Body of pancreas (tissue), 4 donors: ENCODE results near the gene EXOC3. TPM values are rescaled to one million over a fixed set of nuclear protein-coding genes. Genes with fewer than 3 reads are reported as not detected.

Experiments
- ATAC-seq: fragments of 150-250 bp; one replicate; pipeline ENCODE4 v1.9.1; 2016
- DNase-seq, 4 donors: peaks; one replicate each; pipeline ENCODE4 v3.0.0-alpha.2; 2019
- H3K27ac ChIP-seq, 4 donors: fragments of 200-600 bp; sonication (generic); 1 replicate in 3 of 4; 2 replicates in 1 of 4; pipeline versions ENCODE4 v1.5.1 to v1.6.1; 2016 to 2019; ENCODE audit warnings: mild to moderate bottlenecking in 1 of 4, mixed read lengths in 1 of 4, moderate library complexity in 1 of 4
- H3K27me3 ChIP-seq, 2 donors: fragments of 200-600 bp; sonication (generic); one replicate each; pipeline ENCODE4 v1.6.0; 2016; ENCODE audit warnings: mild to moderate bottlenecking in 1 of 2
- H3K36me3 ChIP-seq, 2 donors: fragments of 200-600 bp; sonication (generic); replicated peaks in 1 of 2; 2 replicates each; pipeline ENCODE4 v1.5.1; 2016; ENCODE audit warnings: low read depth in 2 of 2; ENCODE audit not compliant: insufficient read depth in 1 of 2
- H3K4me1 ChIP-seq: fragments of 200-600 bp; sonication (generic); one replicate; pipeline ENCODE4 v1.6.0; 2016
- H3K4me3 ChIP-seq, 2 donors: fragments of 200-600 bp; sonication (generic); 1 replicate in 1 of 2; 2 replicates in 1 of 2; pipeline ENCODE4 v1.5.1; 2016 to 2019
- H3K9me3 ChIP-seq, 3 donors: fragments of 200-600 bp; sonication (generic); 1 replicate in 2 of 3; 2 replicates in 1 of 3; pipeline ENCODE4 v1.5.1; 2016
- POLR2A ChIP-seq, 3 donors: fragments of 450-650 bp; IDR thresholded peaks; one replicate each; pipeline ENCODE4 v1.6.1; 2016; ENCODE audit warnings: antibody characterized with exemption in 3 of 3, mild to moderate bottlenecking in 2 of 3
- WGBS, 2 donors: methylation state at CpG; one replicate each; pipeline ENCODE4 v1.1.5; 2017; 5-methylcytosine and 5-hydroxymethylcytosine counted together
- intact Hi-C: fragments of 100-400 bp; cut with DNase I; formaldehyde crosslinking; loops from one replicate; pipeline ENCODE4 v1.15.1; 2023
- total RNA-seq, 2 donors: library from RNA; depleted of rRNA; stranded (reverse); fragments of >200 nt; gene quantifications; one replicate each; pipeline ENCODE4 v1.1.0, GENCODE V29; 2016
- TF ChIP-seq, protein P1 (sequence below), 7 experiments: fragments of 450-650 bp in 4 of 7; fragments of 200-600 bp in 3 of 7; sonication (generic) in 3 of 7; IDR thresholded peaks; one replicate each; pipeline ENCODE4 v1.5.1; 2016 to 2019; ENCODE audit warnings: antibody characterized with exemption in 7 of 7

EXOC3 gene
- total RNA-seq, 2 donors from 2014 or later = 32.2 to 79.1 TPM

- ATAC-seq (no peak), DNase-seq (no peak)
- intact Hi-C loops = loop anchor here (10.0 kb wide), 1 partner anchor 130 kb away; no protein-coding TSS in a partner anchor
- Histone ChIP-seq H3K27me3 (peaks cover 0 to 31% of the 10 kb centered on the region in 2 donors), H3K36me3 (no peaks in the 10 kb centered on the region), H3K9me3 (no peaks in the 10 kb centered on the region), H3K4me3 (no peak overlapping the region), H3K4me1 (peaks cover 38% of the 10 kb centered on the region), H3K27ac (no peak overlapping the region)
- 6 to 18% methylated on average over 16 to 46 of the region's 50 CpGs for WGBS, 2 donors
- no peak for TF ChIP-seq POLR2A (IDR thresholded peaks at IDR 0.05)
- TF ChIP-seq, protein P1, sequence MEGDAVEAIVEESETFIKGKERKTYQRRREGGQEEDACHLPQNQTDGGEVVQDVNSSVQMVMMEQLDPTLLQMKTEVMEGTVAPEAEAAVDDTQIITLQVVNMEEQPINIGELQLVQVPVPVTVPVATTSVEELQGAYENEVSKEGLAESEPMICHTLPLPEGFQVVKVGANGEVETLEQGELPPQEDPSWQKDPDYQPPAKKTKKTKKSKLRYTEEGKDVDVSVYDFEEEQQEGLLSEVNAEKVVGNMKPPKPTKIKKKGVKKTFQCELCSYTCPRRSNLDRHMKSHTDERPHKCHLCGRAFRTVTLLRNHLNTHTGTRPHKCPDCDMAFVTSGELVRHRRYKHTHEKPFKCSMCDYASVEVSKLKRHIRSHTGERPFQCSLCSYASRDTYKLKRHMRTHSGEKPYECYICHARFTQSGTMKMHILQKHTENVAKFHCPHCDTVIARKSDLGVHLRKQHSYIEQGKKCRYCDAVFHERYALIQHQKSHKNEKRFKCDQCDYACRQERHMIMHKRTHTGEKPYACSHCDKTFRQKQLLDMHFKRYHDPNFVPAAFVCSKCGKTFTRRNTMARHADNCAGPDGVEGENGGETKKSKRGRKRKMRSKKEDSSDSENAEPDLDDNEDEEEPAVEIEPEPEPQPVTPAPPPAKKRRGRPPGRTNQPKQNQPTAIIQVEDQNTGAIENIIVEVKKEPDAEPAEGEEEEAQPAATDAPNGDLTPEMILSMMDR (IDR thresholded peaks at IDR 0.05) = no peak
Observed at GRCh38 chr5:474840-475661, 32.1 kb downstream of the EXOC3 start.

DNA sequence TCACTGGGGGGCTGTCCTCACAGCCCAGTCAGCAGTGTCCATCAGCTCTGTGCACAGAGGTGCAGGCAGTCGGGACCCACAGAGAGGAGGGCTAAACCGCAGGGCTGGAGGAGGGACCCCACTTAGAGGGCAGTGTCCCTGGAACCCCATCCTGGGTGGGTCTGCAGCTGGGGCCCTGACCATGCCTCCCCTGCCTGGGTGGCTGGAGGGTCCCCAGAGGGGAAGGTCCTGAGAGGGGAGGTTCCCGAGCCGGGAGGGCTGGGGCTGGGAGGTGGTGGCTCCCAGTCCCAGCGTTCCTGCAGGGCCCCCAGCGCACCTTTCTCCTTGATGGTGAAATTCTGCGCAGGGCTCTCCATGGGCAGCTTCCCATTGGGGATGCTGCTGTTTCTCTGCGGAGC is 32.7 kb downstream of the EXOC3 start:
- Histone ChIP-seq H3K4me1 (peaks cover 38% of the 10 kb centered on the region), H3K4me3 (no peak overlapping the region), H3K27me3 (peaks cover 0 to 35% of the 10 kb centered on the region in 2 donors), H3K27ac (no peak overlapping the region), H3K36me3 (no peaks in the 10 kb centered on the region), H3K9me3 (no peaks in the 10 kb centered on the region)
- ATAC-seq (no peak), DNase-seq (no peak)
- TF ChIP-seq, protein P1 (IDR thresholded peaks at IDR 0.05) = no peak
- no peak for TF ChIP-seq POLR2A (IDR thresholded peaks at IDR 0.05)
- intact Hi-C loops = loop anchor here (10.0 kb wide), 1 partner anchor 129 kb away; no protein-coding TSS in a partner anchor
- WGBS, 2 donors = 60 to 75% methylated on average over 2 to 8 of the region's 8 CpGs

DNA sequence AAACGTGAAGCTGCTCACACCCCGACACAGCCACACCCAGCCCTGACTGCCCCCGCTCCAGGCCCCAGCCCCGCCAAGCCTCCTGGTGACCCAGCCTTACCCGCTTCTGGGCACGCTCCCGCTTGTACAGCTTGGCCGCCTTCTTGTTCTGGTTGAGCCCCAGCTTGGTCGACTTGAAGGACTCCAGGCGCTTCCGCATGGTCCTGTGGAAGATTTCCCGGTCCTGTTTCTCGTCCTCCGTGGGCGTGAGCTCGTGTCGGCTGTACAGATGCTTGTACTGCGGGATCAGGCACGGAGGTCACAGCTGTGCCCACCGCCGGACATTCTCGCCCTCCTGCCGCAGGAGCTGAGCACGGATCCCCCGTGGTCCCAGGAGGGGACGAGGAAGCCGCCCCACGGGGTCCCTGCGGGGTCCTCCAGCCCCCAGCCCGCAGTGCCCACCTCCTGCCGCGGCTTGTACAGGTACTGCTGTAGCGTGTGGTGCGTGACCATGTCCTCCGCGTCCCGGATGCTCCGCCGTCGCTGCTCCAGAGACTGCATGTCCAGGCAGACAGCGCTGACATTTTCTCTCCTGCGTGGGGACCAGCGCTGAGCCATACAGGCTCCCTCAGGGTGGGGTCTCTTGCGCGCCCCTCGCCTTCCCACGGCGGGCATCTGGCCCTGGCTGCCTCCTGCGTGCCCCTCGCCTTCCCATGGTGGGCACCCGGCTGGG is 33.3 kb downstream of the EXOC3 start:
- Histone ChIP-seq H3K9me3 (no peaks in the 10 kb centered on the region), H3K36me3 (no peaks in the 10 kb centered on the region), H3K4me3 (no peak overlapping the region), H3K27ac (no peak overlapping the region), H3K4me1 (peaks cover 32% of the 10 kb centered on the region), H3K27me3 (peaks cover 0 to 35% of the 10 kb centered on the region in 2 donors)
- WGBS, 2 donors = 41 to 68% methylated on average over 12 to 46 of the region's 51 CpGs
- no peak for ATAC-seq
- TF ChIP-seq POLR2A (IDR thresholded peaks at IDR 0.05) = no peak
- TF ChIP-seq, protein P1 (IDR thresholded peaks at IDR 0.05) = no peak
- intact Hi-C loops = loop anchor here (10.0 kb wide), 1 partner anchor 129 kb away; no protein-coding TSS in a partner anchor
- no peak for DNase-seq

DNA sequence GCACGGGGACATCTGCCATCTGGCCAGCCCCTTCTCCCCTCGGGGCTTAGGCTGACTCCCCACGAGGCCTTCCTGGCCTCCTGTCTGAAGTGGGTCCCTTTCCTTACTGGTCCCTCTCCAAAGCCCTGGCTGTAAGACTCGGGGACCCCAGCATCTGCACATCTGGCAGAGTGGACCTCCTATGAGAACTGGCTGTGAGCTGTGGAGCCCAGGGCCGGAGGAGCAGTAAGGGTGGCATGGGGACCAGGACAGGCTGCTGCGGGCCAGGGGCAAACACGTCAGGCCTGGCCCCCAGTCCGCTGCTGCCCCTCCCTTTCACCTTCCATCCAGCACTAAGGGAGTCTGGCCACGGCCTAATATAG is 33.8 kb downstream of the EXOC3 start:
- DNase-seq = no peak
- ATAC-seq = no peak
- intact Hi-C loops = loop anchor here (10.0 kb wide), 1 partner anchor 128 kb away; no protein-coding TSS in a partner anchor
- peaks cover 27% of the 10 kb centered on the region for H3K4me1 ChIP-seq
- 61 to 74% methylated on average over 2 to 9 of the region's 9 CpGs for WGBS, 2 donors
- H3K9me3 ChIP-seq = no peaks in the 10 kb centered on the region
- no peak overlapping the region for H3K27ac ChIP-seq
- H3K27me3 ChIP-seq = peaks cover 0 to 35% of the 10 kb centered on the region in 2 donors
- no peak overlapping the region for H3K4me3 ChIP-seq
- H3K36me3 ChIP-seq = no peaks in the 10 kb centered on the region
- TF ChIP-seq POLR2A (IDR thresholded peaks at IDR 0.05) = no peak
- TF ChIP-seq, protein P1 (IDR thresholded peaks at IDR 0.05) = no peak
